ENCODE data around the gene KIRREL2.

DNA sequence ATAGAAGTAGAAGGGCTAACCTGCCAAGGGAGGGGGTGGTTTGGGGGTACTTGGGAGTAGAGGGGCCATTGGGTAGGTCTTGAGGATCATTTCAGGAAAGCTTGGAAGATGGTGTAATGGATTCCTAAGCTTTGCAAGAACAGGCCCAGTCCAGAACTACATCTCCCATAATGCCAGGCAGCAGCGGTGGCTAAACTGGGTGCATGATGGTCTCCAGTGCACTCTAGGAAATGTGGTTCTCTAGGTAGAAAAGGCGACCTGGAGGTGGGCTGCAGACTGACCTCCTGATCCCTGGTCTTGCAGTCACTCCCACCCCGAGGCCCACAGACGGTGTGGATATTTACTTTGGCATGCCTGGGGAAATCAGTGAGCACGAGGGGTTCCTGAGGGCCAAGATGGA is 15.5 kb downstream of the KIRREL2 start:
- TF ChIP-seq FOXK2 (conservative IDR thresholded peaks at IDR 0.05 in 1 of 2, IDR thresholded peaks at IDR 0.05 in 1 of 2; ENCODE audit: low read depth in 2 of 2) (no peak), CREM (IDR thresholded peaks at IDR 0.05; ENCODE audit: low read depth) (peak; percentile 30; the same call in 1 of the 2 replicates), POLR2A (conservative IDR thresholded peaks at IDR 0.05) (no peak), ESRRA (IDR thresholded peaks at IDR 0.05; ENCODE audit: borderline replicate concordance, low read depth) (no peak), IRF2 (CRISPR knock-in tag; IDR thresholded peaks at IDR 0.05) (no peak)
- TF ChIP-seq, protein P1, sequence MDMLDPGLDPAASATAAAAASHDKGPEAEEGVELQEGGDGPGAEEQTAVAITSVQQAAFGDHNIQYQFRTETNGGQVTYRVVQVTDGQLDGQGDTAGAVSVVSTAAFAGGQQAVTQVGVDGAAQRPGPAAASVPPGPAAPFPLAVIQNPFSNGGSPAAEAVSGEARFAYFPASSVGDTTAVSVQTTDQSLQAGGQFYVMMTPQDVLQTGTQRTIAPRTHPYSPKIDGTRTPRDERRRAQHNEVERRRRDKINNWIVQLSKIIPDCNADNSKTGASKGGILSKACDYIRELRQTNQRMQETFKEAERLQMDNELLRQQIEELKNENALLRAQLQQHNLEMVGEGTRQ (CRISPR knock-in tag; IDR thresholded peaks at IDR 0.05): no peak
- TF ChIP-seq, protein P2, sequence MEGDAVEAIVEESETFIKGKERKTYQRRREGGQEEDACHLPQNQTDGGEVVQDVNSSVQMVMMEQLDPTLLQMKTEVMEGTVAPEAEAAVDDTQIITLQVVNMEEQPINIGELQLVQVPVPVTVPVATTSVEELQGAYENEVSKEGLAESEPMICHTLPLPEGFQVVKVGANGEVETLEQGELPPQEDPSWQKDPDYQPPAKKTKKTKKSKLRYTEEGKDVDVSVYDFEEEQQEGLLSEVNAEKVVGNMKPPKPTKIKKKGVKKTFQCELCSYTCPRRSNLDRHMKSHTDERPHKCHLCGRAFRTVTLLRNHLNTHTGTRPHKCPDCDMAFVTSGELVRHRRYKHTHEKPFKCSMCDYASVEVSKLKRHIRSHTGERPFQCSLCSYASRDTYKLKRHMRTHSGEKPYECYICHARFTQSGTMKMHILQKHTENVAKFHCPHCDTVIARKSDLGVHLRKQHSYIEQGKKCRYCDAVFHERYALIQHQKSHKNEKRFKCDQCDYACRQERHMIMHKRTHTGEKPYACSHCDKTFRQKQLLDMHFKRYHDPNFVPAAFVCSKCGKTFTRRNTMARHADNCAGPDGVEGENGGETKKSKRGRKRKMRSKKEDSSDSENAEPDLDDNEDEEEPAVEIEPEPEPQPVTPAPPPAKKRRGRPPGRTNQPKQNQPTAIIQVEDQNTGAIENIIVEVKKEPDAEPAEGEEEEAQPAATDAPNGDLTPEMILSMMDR (IDR thresholded peaks at IDR 0.05 in 2 of 3, conservative IDR thresholded peaks at IDR 0.05 in 1 of 3; ENCODE audit: insufficient read depth in 2 of 3, low read depth in 1 of 3, low read length in 3 of 3): no peak
- TF ChIP-seq, protein P3, sequence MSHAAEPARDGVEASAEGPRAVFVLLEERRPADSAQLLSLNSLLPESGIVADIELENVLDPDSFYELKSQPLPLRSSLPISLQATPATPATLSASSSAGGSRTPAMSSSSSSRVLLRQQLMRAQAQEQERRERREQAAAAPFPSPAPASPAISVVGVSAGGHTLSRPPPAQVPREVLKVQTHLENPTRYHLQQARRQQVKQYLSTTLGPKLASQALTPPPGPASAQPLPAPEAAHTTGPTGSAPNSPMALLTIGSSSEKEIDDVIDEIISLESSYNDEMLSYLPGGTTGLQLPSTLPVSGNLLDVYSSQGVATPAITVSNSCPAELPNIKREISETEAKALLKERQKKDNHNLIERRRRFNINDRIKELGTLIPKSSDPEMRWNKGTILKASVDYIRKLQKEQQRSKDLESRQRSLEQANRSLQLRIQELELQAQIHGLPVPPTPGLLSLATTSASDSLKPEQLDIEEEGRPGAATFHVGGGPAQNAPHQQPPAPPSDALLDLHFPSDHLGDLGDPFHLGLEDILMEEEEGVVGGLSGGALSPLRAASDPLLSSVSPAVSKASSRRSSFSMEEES (CRISPR knock-in tag; IDR thresholded peaks at IDR 0.05): no peak
